HepG2 (cell line): ENCODE results near the gene SAC3D1. TPM values are rescaled to one million over a fixed set of nuclear protein-coding genes. Genes with fewer than 3 reads are reported as not detected.

Experiments
- AHR ChIP-seq: IDR thresholded peaks from 2 replicates; pipeline ENCODE4 v1.6.1; 2018; ENCODE audit warnings: missing genetic modification reagents, missing compliant biosample characterization
- CENPT ChIP-seq: sonication (generic); formaldehyde crosslinking; IDR thresholded peaks from 2 replicates; pipeline ENCODE4 v1.8.0; 2022; ENCODE audit warnings: low read depth, mild to moderate bottlenecking, moderate library complexity, missing genetic modification reagents
- CHCHD3 ChIP-seq: sonication (generic); formaldehyde crosslinking; IDR thresholded peaks from 2 replicates; pipeline ENCODE4 v1.8.0; 2022; ENCODE audit warnings: mild to moderate bottlenecking, missing genetic modification reagents, moderate library complexity
- CREB1 ChIP-seq, 2 experiments: fragments of 450-650 bp in 1 of 2; IDR thresholded peaks; 2 replicates each; pipeline ENCODE4 v1.6.1; 2016 to 2017; ENCODE audit warnings: control low read depth in 1 of 2, mild to moderate bottlenecking in 1 of 2, missing compliant biosample characterization in 1 of 2, missing genetic modification characterization in 1 of 2
- GMEB2 ChIP-seq: IDR thresholded peaks from 2 replicates; pipeline ENCODE4 v1.6.1; 2016; ENCODE audit warnings: missing biosample characterization, missing genetic modification reagents, low read depth
- HES4 ChIP-seq: sonication (generic); formaldehyde crosslinking; IDR thresholded peaks from 2 replicates; pipeline ENCODE4 v1.9.0; 2021; ENCODE audit warnings: mild to moderate bottlenecking, missing genetic modification reagents, borderline replicate concordance
- KAT7 ChIP-seq: IDR thresholded peaks from 2 replicates; pipeline ENCODE4 v1.6.1; 2018; ENCODE audit warnings: borderline replicate concordance, missing compliant biosample characterization
- MIER2 ChIP-seq: IDR thresholded peaks from 2 replicates; pipeline ENCODE4 v1.6.1; 2016; ENCODE audit warnings: missing biosample characterization, missing genetic modification reagents
- MXD4 ChIP-seq: IDR thresholded peaks from 2 replicates; pipeline ENCODE4 v1.6.1; 2016; ENCODE audit warnings: mild to moderate bottlenecking, missing biosample characterization, missing genetic modification reagents
- NCOA5 ChIP-seq: sonication (generic); formaldehyde crosslinking; IDR thresholded peaks from 2 replicates; pipeline ENCODE4 v1.4.0; 2020; ENCODE audit warnings: missing genetic modification reagents
- NFIB ChIP-seq: sonication (generic); formaldehyde crosslinking; IDR thresholded peaks from 2 replicates; pipeline ENCODE4 v1.9.0; 2021; ENCODE audit warnings: missing genetic modification reagents, mild to moderate bottlenecking, borderline replicate concordance
- NR2F6 ChIP-seq, 2 experiments: IDR thresholded peaks; 2 replicates each; pipeline ENCODE4 v1.6.1; 2016; ENCODE audit warnings: antibody characterized with exemption in 1 of 2, mild to moderate bottlenecking in 1 of 2
- NRL ChIP-seq: sonication (generic); formaldehyde crosslinking; IDR thresholded peaks from 2 replicates; pipeline ENCODE4 v1.5.0; 2020; ENCODE audit warnings: missing genetic modification reagents, mild to moderate bottlenecking, moderate library complexity, borderline replicate concordance
- SALL2 ChIP-seq: sonication (generic); formaldehyde crosslinking; IDR thresholded peaks from 2 replicates; pipeline ENCODE4 v1.8.1; 2023; ENCODE audit warnings: mild to moderate bottlenecking, missing genetic modification reagents, inconsistent platforms
- SIX4 ChIP-seq: sonication (generic); formaldehyde crosslinking; IDR thresholded peaks from 2 replicates; pipeline ENCODE4 v1.4.0; 2020; ENCODE audit warnings: missing genetic modification reagents
- SOX5 ChIP-seq: IDR thresholded peaks from 2 replicates; pipeline ENCODE4 v1.6.1; 2016; ENCODE audit warnings: borderline replicate concordance
- SRSF1 ChIP-seq: fragments of 200-400 bp; formaldehyde crosslinking; optimal IDR thresholded peaks from 2 replicates; pipeline ENCODE3; 2017; ENCODE audit warnings: mild to moderate bottlenecking, low read depth, low read length, moderate library complexity
- TCF7L2 ChIP-seq: IDR thresholded peaks from 2 replicates; pipeline ENCODE4 v1.6.1; 2011; ENCODE audit warnings: mild to moderate bottlenecking, low read depth, low read length, moderate library complexity
- ZBTB37 ChIP-seq: sonication (generic); formaldehyde crosslinking; IDR thresholded peaks from 2 replicates; pipeline ENCODE4 v1.4.0; 2020; ENCODE audit warnings: mild to moderate bottlenecking, missing genetic modification reagents
- ZFP1 ChIP-seq: IDR thresholded peaks from 2 replicates; pipeline ENCODE4 v1.6.1; 2016
- ZNF205 ChIP-seq: IDR thresholded peaks from 2 replicates; pipeline ENCODE4 v1.6.1; 2018; ENCODE audit warnings: missing biosample characterization, missing genetic modification reagents
- ZNF256 ChIP-seq: sonication (generic); formaldehyde crosslinking; conservative IDR thresholded peaks from 2 replicates; pipeline ENCODE4 v1.4.0; 2020; ENCODE audit warnings: missing genetic modification reagents
- ZNF460 ChIP-seq: sonication (generic); formaldehyde crosslinking; IDR thresholded peaks from 2 replicates; pipeline ENCODE4 v1.5.1; 2020; ENCODE audit warnings: missing genetic modification reagents, mild to moderate bottlenecking, borderline replicate concordance
- ZNF563 ChIP-seq: sonication (generic); formaldehyde crosslinking; IDR thresholded peaks from 2 replicates; pipeline ENCODE4 v1.8.0; 2022; ENCODE audit warnings: mild to moderate bottlenecking, moderate library complexity, missing genetic modification reagents
- ZNF775 ChIP-seq: sonication (generic); formaldehyde crosslinking; IDR thresholded peaks from 2 replicates; pipeline ENCODE4 v1.4.0; 2020; ENCODE audit warnings: missing genetic modification reagents, mild to moderate bottlenecking, moderate library complexity, borderline replicate concordance
- ZNF784 ChIP-seq: sonication (generic); formaldehyde crosslinking; IDR thresholded peaks from 2 replicates; pipeline ENCODE4 v1.5.1; 2020; ENCODE audit warnings: missing genetic modification reagents, mild to moderate bottlenecking, borderline replicate concordance
- ZNF790 ChIP-seq: sonication (generic); formaldehyde crosslinking; IDR thresholded peaks from 2 replicates; pipeline ENCODE4 v1.8.0; 2022; ENCODE audit warnings: missing genetic modification reagents, mild to moderate bottlenecking, borderline replicate concordance
- polyA plus RNA-seq, 8 experiments: library from polyadenylated mRNA; depleted of rRNA in 3 of 8; stranded (reverse) in 7 of 8; unstranded in 1 of 8; fragments of >200 nt; fragmentation: Illumina TruSeq in 4 of 8; extraction: Trizol in 4 of 8; gene quantifications; 2 replicates each; pipeline versions ENCODE4 v1.2.1 to v1.2.3, GENCODE V29; 2011 to 2016; ENCODE audit warnings: low read depth in 4 of 8, missing spikeins in 1 of 8, mixed read lengths in 1 of 8; ENCODE audit not compliant: insufficient read depth in 1 of 8
- total RNA-seq, 5 experiments: library from RNA; depleted of rRNA; stranded (reverse); fragments of >200 nt; fragmentation: Illumina TruSeq; extraction: Trizol; gene quantifications; 2 replicates each; pipeline ENCODE4 v1.2.3, GENCODE V29; 2016; ENCODE audit warnings: low read depth in 1 of 5

Gene SAC3D1
- total and polyA plus RNA-seq, 2 of the 13 experiments (the other 11 are each of a cell fraction or from before 2014, with no cell fraction given), result 7.4 to 36.3 TPM

- peak; percentile 81; the same call in 1 of the 2 replicates for TF ChIP-seq ZNF790 (CRISPR knock-in tag)
- TF ChIP-seq MIER2, result 0 out of 2 replicates have a peak, but pooled peaks have one; percentile 53
- TF ChIP-seq SALL2 (CRISPR knock-in tag), result no peak
- TF ChIP-seq CREB1 (IDR thresholded peaks at IDR 0.05), result peak; percentile 99
- TF ChIP-seq CREB1 (CRISPR knock-in tag; IDR thresholded peaks at IDR 0.05), result peak; percentile 100
- TF ChIP-seq ZNF563 (CRISPR knock-in tag), result 0 out of 2 replicates have a peak, but pooled peaks have one; percentile 65
- TF ChIP-seq ZNF775 (CRISPR knock-in tag), result 0 out of 2 replicates have a peak, but pooled peaks have one; percentile 28
- 0 out of 2 replicates have a peak, but pooled peaks have one; percentile 34 for TF ChIP-seq NRL (CRISPR knock-in tag)
- TF ChIP-seq GMEB2 (CRISPR knock-in tag), result peak; percentile 80
- peak; percentile 86 for TF ChIP-seq MXD4 (CRISPR knock-in tag)
- peak; percentile 25; the same call in 1 of the 2 replicates for TF ChIP-seq ZNF784
- peak; percentile 71; the same call in 1 of the 2 replicates for TF ChIP-seq KAT7 (CRISPR knock-in tag)
- TF ChIP-seq CENPT (CRISPR knock-in tag), result 0 out of 2 replicates have a peak, but pooled peaks have one; percentile 38
- TF ChIP-seq SIX4 (CRISPR knock-in tag), result no peak; the same call in 1 of the 2 replicates
- TF ChIP-seq HES4, result 0 out of 2 replicates have a peak, but pooled peaks have one; percentile 21
- no peak; the same call in 1 of the 2 replicates for TF ChIP-seq ZNF460 (CRISPR knock-in tag)
- TF ChIP-seq ZBTB37 (CRISPR knock-in tag), result no peak
- TF ChIP-seq CHCHD3 (CRISPR knock-in tag), result peak; percentile 77; the same call in 1 of the 2 replicates
- TF ChIP-seq NFIB, result no peak
- peak; percentile 80 for TF ChIP-seq SRSF1
- TF ChIP-seq TCF7L2, result no peak
- TF ChIP-seq ZNF205 (CRISPR knock-in tag), result peak; percentile 75
- TF ChIP-seq NCOA5 (CRISPR knock-in tag), result no peak
- 0 out of 2 replicates have a peak, but pooled peaks have one; percentile 80 for TF ChIP-seq ZFP1 (CRISPR knock-in tag)
- TF ChIP-seq AHR (CRISPR knock-in tag), result peak; percentile 20; the same call in 1 of the 2 replicates
- TF ChIP-seq NR2F6 (IDR thresholded peaks at IDR 0.05), result no peak
- peak; percentile 48; the same call in 1 of the 2 replicates for TF ChIP-seq NR2F6 (CRISPR knock-in tag; IDR thresholded peaks at IDR 0.05)
- TF ChIP-seq ZNF256 (CRISPR knock-in tag), result no peak
- peak; percentile 44; the same call in 1 of the 2 replicates for TF ChIP-seq SOX5 (CRISPR knock-in tag)
These were observed 43.0 kb downstream of the SAC3D1 start, which contains the start of the genes CDCA5 and ZFPL1 (continued) for GRCh38 chr11:65083834-65084597.
